ENCODE measurements around the gene PPP1R36. TPM values are rescaled to one million over a fixed set of nuclear protein-coding genes. Genes with fewer than 3 reads are reported as not detected.

Gene PPP1R36
- total and polyA plus RNA-seq, 2 of the 13 experiments (the other 11 are each of a cell fraction or from before 2014, with no cell fraction given), result 0.11 to 0.17 TPM

GRCh38 chr14:64572386-64573104, 22.8 kb downstream of the PPP1R36 start:
- Histone ChIP-seq H3K4me2 (ENCODE audit: low read depth, low read length) (no peak overlapping the region), H3K27me3 (ENCODE audit: control insufficient read depth in 1 of 2, insufficient read depth in 2 of 2, low read length in 2 of 2) (no peaks in the 10 kb centered on the region), H3K4me1 (ENCODE audit: insufficient read depth, low read length) (no peaks in the 10 kb centered on the region), H3K4me3 (replicated peaks in 1 of 3; ENCODE audit: insufficient read depth in 1 of 3, low read depth in 2 of 3, low read length in 3 of 3) (no peak overlapping the region), H3K9me3 (ENCODE audit: low read length) (no peaks in the 10 kb centered on the region), H3K79me2 (ENCODE audit: insufficient read depth, low read length) (no peaks in the 10 kb centered on the region), H2AFZ (ENCODE audit: low read length) (no peak overlapping the region), H3K27ac (ENCODE audit: extremely low read length, insufficient read depth, low read length) (no peak overlapping the region), H3K36me3 (replicated peaks in 1 of 2; ENCODE audit: control insufficient read depth in 1 of 2, insufficient read depth in 2 of 2, low read length in 2 of 2) (no peaks in the 10 kb centered on the region), H3K9ac (ENCODE audit: insufficient read depth, low read depth, low read length) (no peak overlapping the region), H4K20me1 (ENCODE audit: insufficient read depth, low read length) (no peaks in the 10 kb centered on the region)
- no TSS peak for BruUV-seq (replicated peaks)
- FAIRE-seq (no peak), DNase-seq (ENCODE audit: low spot score) (no peak), ATAC-seq (no peak)
- intact Hi-C loops (cut with micrococcal nuclease; ENCODE audit: unreplicated experiment) (no loop called here), in situ Hi-C loops (cut with HindIII; ENCODE audit: extremely low pct_ligation_motif_present, low pct_unique_long_range_greater_than_20kb) (no loop called here)
- CTCF ChIA-PET (ENCODE audit: low intra/inter-chr PET ratio, low total read pairs), result no interaction called here
- POLR2A ChIA-PET, result no interaction called here
- no peak for TF ChIP-seq ZUFSP (CRISPR knock-in tag; IDR thresholded peaks at IDR 0.05; ENCODE audit: borderline replicate concordance)
- TF ChIP-seq CCDC6 (CRISPR knock-in tag; IDR thresholded peaks at IDR 0.05), result no peak

- no peak for DNase-seq (ENCODE audit: low spot score)
- 53% methylated on average over 3 of the region's 3 CpGs for WGBS (ENCODE audit: low lambda C conversion rate)
- no peak overlapping the region for H3K9ac ChIP-seq (ENCODE audit: insufficient read depth, low read depth, low read length)
These were observed 23.3 kb downstream of the PPP1R36 start for GRCh38 chr14:64573109-64573508.

More at GRCh38 chr14:64573109-64573508, 23.3 kb downstream of the PPP1R36 start:
- H3K79me2 ChIP-seq (ENCODE audit: insufficient read depth, low read length), result no peaks in the 10 kb centered on the region
- no peak overlapping the region for H3K27ac ChIP-seq (ENCODE audit: extremely low read length, insufficient read depth, low read length)
- ATAC-seq (no peak), FAIRE-seq (no peak)
- H3K27me3 ChIP-seq (ENCODE audit: control insufficient read depth in 1 of 2, insufficient read depth in 2 of 2, low read length in 2 of 2), result no peaks in the 10 kb centered on the region
- H3K4me1 ChIP-seq (ENCODE audit: insufficient read depth, low read length), result no peaks in the 10 kb centered on the region
- POLR2A ChIA-PET, result no interaction called here
- CTCF ChIA-PET (ENCODE audit: low intra/inter-chr PET ratio, low total read pairs), result no interaction called here
- in situ Hi-C loops (cut with HindIII; ENCODE audit: extremely low pct_ligation_motif_present, low pct_unique_long_range_greater_than_20kb) (no loop called here), intact Hi-C loops (cut with micrococcal nuclease; ENCODE audit: unreplicated experiment) (no loop called here)
- H2AFZ ChIP-seq (ENCODE audit: low read length), result no peak overlapping the region
- H3K4me3 ChIP-seq (replicated peaks in 1 of 3; ENCODE audit: insufficient read depth in 1 of 3, low read depth in 2 of 3, low read length in 3 of 3), result no peak overlapping the region
- TF ChIP-seq KDM4B (CRISPR knock-in tag; IDR thresholded peaks at IDR 0.05), result no peak
- peak; percentile 40 to 61; a peak in 2 of 4 replicates for TF ChIP-seq MAFK (conservative IDR thresholded peaks at IDR 0.05 in 1 of 2, IDR thresholded peaks at IDR 0.05 in 1 of 2; ENCODE audit: low read length in 2 of 2)
- H3K4me2 ChIP-seq (ENCODE audit: low read depth, low read length), result no peak overlapping the region
- no peaks in the 10 kb centered on the region for H3K9me3 ChIP-seq (ENCODE audit: low read length)
- no peaks in the 10 kb centered on the region for H3K36me3 ChIP-seq (replicated peaks in 1 of 2; ENCODE audit: control insufficient read depth in 1 of 2, insufficient read depth in 2 of 2, low read length in 2 of 2)
- no peaks in the 10 kb centered on the region for H4K20me1 ChIP-seq (ENCODE audit: insufficient read depth, low read length)
- BruUV-seq (replicated peaks), result no TSS peak

Measured in HepG2 (cell line).